ENCODE measurements around the gene GPS1. TPM values are rescaled to one million over a fixed set of nuclear protein-coding genes. Genes with fewer than 3 reads are reported as not detected.

The GPS1 gene
- total RNA-seq, 1 experiment from 2014 or later = 181 TPM

GRCh38 chr17:82010575-82011525 is 40.8 kb upstream of the GPS1 start (continued):
- TF ChIP-seq STAT6 (CRISPR knock-in tag; conservative IDR thresholded peaks at IDR 0.05; ENCODE audit: low read depth) = no peak
- no peak for TF ChIP-seq NR2C2 (CRISPR knock-in tag; IDR thresholded peaks at IDR 0.05)
- TF ChIP-seq MAX (CRISPR knock-in tag; IDR thresholded peaks at IDR 0.05) = no peak
- TF ChIP-seq SOX15 (CRISPR knock-in tag; IDR thresholded peaks at IDR 0.05) = no peak
- TF ChIP-seq E2F5 (CRISPR knock-in tag; IDR thresholded peaks at IDR 0.05) = no peak
- TF ChIP-seq MLX (CRISPR knock-in tag; IDR thresholded peaks at IDR 0.05) = no peak
- no peak for TF ChIP-seq ZNF317 (CRISPR knock-in tag; IDR thresholded peaks at IDR 0.05; ENCODE audit: borderline replicate concordance, low read depth)

- H3K4me1 Mint-ChIP-seq = no peaks in the 10 kb centered on the region
- ATAC-seq (no peak), DNase-seq (ENCODE audit: low spot score) (no peak)
- no peak for TF ChIP-seq NR2C2 (CRISPR knock-in tag; IDR thresholded peaks at IDR 0.05)
- TF ChIP-seq ATF1 (CRISPR knock-in tag; IDR thresholded peaks at IDR 0.05) = no peak
- no peak overlapping the region for H3K4me3 Mint-ChIP-seq
- CTCF ChIA-PET = interaction anchor here (3.0 kb wide), 1 partner anchor 16 kb away, joined by 11 read pairs; no protein-coding TSS in a partner anchor
- no peaks in the 10 kb centered on the region for H3K27me3 Mint-ChIP-seq (ENCODE audit: low read depth)
- H3K36me3 Mint-ChIP-seq = no peaks in the 10 kb centered on the region
- POLR2A ChIA-PET = no interaction called here
- no peak overlapping the region for H3K27ac Mint-ChIP-seq
- H3K9me3 Mint-ChIP-seq = no peaks in the 10 kb centered on the region
These were observed 40.0 kb upstream of the GPS1 start for GRCh38 chr17:82011617-82012187.

- Mint-ChIP-seq H3K4me3 (no peak overlapping the region), H3K4me1 (no peaks in the 10 kb centered on the region), H3K9me3 (no peaks in the 10 kb centered on the region), H3K27me3 (ENCODE audit: low read depth) (no peaks in the 10 kb centered on the region), H3K27ac (no peak overlapping the region), H3K36me3 (no peaks in the 10 kb centered on the region)
- TF ChIP-seq NR2C2 (CRISPR knock-in tag; IDR thresholded peaks at IDR 0.05) (no peak), FOXK1 (CRISPR knock-in tag; IDR thresholded peaks at IDR 0.05) (no peak), CREM (CRISPR knock-in tag; IDR thresholded peaks at IDR 0.05) (no peak), AFF4 (CRISPR knock-in tag; IDR thresholded peaks at IDR 0.05; ENCODE audit: borderline replicate concordance) (no peak), FOXJ3 (CRISPR knock-in tag; IDR thresholded peaks at IDR 0.05; ENCODE audit: borderline replicate concordance) (no peak), GTF2I (CRISPR knock-in tag; conservative IDR thresholded peaks at IDR 0.05) (no peak), E2F5 (CRISPR knock-in tag; IDR thresholded peaks at IDR 0.05) (no peak), ZNF138 (CRISPR knock-in tag; conservative IDR thresholded peaks at IDR 0.05) (no peak), OVOL2 (CRISPR knock-in tag; IDR thresholded peaks at IDR 0.05; ENCODE audit: borderline replicate concordance) (no peak), PREB (CRISPR knock-in tag; IDR thresholded peaks at IDR 0.05; ENCODE audit: borderline replicate concordance) (no peak)
- ATAC-seq (no peak), DNase-seq (ENCODE audit: low spot score) (no peak)
- POLR2A ChIA-PET = no interaction called here
- CTCF ChIA-PET = interaction anchor here (1.3 to 3.0 kb wide), 2 partner anchors 10 to 16 kb away, joined by 4 to 11 read pairs; partner anchors contain the start of genes CENPX and LRRC45
These were observed 39.4 kb upstream of the GPS1 start for GRCh38 chr17:82012261-82012639.
